SIG-M5 treated with dmso at 0.1 percent for 504 hours (cell line): ENCODE measurements around the gene PCBP3.
"Not testable (repeated sequence)": the region's sequence is repeated elsewhere in the genome, so short reads cannot be mapped to it uniquely, and the experiment has no call there.

Experiments
- DNase-seq: peaks from one replicate; lab custom pipeline; 2025; ENCODE audit not compliant: unreplicated experiment; lab: John Stamatoyannopoulos, UW

The PCBP3 gene

GRCh38 chr21:45613396-45613795, 30.1 kb upstream of the PCBP3 start:
- no peak for DNase-seq

- DNase-seq = no peak
These were observed 29.6 kb upstream of the PCBP3 start for GRCh38 chr21:45613881-45614280.

- DNase-seq = no peak
These were observed 28.3 kb upstream of the PCBP3 start for GRCh38 chr21:45615145-45615711.

- peak; percentile 8 for DNase-seq
These were observed 26.3 kb upstream of the PCBP3 start for GRCh38 chr21:45617021-45617921.

- peak; percentile 41 for DNase-seq
These were observed 25.2 kb upstream of the PCBP3 start for GRCh38 chr21:45618287-45618686.

GRCh38 chr21:45618846-45619485, 24.6 kb upstream of the PCBP3 start:
- peak; percentile 77 for DNase-seq

GRCh38 chr21:45620201-45620923, 23.2 kb upstream of the PCBP3 start:
- no peak for DNase-seq

- peak; percentile 10 for DNase-seq
These were observed 21.8 kb upstream of the PCBP3 start for GRCh38 chr21:45621435-45622331.

- no peak for DNase-seq
These were observed 21.0 kb upstream of the PCBP3 start for GRCh38 chr21:45622416-45623097.

- DNase-seq = no peak
These were observed 20.1 kb upstream of the PCBP3 start for GRCh38 chr21:45623436-45623835.

GRCh38 chr21:45626127-45626526, 17.4 kb upstream of the PCBP3 start:
- DNase-seq = not testable (repeated sequence)

GRCh38 chr21:45629046-45629981, 14.2 kb upstream of the PCBP3 start:
- no peak for DNase-seq

- no peak for DNase-seq
These were observed 13.3 kb upstream of the PCBP3 start for GRCh38 chr21:45630066-45630694.

GRCh38 chr21:45630876-45631275, 12.6 kb upstream of the PCBP3 start:
- no peak for DNase-seq

GRCh38 chr21:45631540-45631939, 12.0 kb upstream of the PCBP3 start:
- DNase-seq = no peak

- DNase-seq = no peak
These were observed 11.4 kb upstream of the PCBP3 start for GRCh38 chr21:45632160-45632559.

GRCh38 chr21:45632637-45633251, 10.8 kb upstream of the PCBP3 start:
- no peak for DNase-seq
